ENCODE data around the gene TNFRSF13B.
"Not testable (repeated sequence)": the region's sequence is repeated elsewhere in the genome, so short reads cannot be mapped to it uniquely, and the experiment has no call there.

The TNFRSF13B gene

DNA sequence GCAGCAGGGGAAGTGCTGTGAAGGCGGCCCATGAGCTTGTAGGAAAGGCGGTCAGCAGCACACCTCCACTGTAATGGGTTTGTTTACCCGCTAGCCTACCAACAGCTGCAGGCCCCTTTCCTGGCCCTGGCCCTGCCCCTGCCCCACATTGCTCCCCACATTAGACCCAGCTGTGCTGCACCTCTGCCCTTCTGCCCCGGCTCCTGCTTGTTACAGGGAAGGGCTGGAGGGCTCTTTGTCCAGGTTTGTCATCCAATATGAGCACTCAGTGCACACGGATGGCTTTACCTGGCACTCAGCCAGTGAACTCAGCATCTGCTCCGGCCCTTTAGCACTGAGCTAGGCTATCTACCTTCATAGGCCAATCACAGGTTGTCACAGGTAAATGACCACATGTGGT, 36.0 kb upstream of the TNFRSF13B start:
- in situ Hi-C loops (cut with HindIII; ENCODE audit: low sequenced_read_pairs), result not testable (repeated sequence)

DNA sequence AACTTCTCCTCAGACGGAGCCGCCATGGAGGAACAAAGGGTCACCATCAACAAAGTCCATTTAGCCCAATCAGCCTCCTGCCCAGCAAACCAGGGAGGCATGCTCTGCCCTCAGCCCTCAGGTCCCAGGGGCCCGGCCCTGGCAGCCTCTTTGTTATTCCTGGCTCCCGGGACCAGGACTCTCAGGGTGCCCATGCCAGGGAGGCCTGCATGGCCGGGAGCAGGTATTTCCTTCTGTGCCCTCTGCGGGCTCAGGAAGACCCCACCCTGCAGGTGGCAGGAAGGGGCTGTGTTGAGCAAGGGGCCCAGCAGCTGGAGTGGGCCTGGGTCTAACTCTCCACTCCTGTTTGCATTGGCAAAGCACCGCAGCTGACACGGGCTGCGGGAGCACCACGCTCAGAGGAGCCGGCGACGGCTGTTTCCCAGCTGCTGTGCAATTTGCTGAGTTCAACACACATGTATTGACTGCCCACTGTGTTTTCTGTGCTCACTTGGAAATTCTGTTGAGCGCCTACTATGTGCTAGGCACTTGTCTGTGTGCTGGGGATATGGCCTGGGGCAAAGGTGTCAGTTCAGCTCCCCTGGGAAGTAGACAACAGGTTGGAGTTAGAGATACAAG, 33.2 kb upstream of the TNFRSF13B start:
- in situ Hi-C loops (cut with HindIII; ENCODE audit: low sequenced_read_pairs), result not testable (repeated sequence)

DNA sequence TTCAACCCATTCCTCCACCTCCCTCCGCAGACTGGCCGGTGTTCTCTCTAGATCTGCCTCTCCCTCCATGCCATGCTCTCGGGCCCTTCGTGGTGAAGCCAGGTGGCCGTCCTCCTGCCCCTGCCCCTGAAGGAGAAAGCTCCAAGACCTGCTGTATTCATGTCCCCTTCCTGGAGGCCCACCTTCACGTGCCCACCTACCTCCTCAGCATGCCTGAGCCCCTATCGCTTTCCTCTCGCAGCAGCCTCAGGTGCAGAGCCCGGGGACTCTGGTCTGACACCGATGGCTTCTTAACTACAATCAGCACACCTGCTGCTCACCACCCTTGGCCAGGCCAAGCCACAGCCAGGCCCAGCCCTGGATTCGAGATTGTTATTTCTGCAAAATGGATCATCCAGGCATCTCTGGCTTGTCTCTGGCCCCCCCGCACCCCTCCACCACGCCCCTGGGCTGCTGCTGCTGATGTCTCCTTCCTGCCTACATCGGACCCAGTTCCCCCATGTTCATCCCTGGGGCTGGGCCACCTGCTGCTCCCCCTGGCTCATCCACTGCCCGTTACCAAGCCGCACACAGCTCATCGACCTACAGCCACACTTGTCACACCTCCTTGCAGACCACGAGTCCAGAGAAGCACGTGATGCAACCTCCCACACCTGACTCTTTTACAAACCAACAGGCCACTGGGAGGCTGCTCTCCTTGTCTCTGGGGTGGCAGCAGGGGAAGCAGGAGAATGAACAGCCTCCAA, 32.5 kb upstream of the TNFRSF13B start:
- in situ Hi-C loops (cut with HindIII; ENCODE audit: low sequenced_read_pairs), result no loop called here

DNA sequence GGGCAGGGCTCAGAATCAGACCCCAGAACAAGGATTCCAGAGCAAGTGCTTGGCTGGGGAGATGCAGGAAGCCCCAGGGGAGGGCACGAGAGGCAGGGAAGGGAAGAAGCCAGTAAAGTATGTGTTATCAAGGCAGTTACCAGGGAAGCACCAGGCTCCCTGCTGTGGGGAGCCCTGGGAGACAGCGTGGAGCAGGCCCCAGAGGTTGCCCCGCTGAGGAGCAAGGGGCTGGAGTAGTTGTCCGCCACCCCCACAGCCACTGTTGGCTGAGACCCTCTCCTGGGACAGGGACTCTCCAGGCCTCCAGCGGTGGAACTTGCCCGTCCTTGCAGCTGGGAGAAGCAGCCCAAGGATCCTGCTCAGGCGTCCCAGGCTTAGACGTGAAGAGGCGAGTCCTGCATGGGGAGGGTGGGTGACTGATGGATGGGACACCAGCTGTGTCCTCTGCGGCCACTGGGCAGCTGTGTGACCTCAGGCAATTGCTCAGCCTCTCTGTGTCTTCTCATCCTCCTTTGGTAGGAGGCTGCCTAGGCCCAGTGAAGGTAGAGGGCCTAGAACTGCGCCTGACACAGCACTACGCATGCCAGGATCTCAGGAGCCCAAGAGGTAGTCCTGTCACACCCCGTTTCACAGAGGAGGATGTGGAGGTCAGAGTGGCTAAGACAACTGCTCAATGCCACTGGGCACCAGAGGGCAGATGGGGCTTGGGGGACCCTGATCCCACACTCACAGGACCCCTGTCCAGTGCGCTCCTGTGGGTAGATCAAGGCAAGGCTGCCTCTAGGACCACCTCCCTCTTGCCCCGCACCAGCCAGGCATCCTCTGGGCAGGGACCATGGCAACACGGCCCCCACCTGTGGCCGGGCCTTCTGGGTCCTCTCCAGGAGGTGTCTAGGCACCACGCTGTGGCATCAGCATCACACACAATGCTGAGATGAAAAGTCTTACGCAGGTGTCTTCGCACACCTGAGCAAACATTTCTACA, 31.1 kb upstream of the TNFRSF13B start:
- in situ Hi-C loops (cut with HindIII; ENCODE audit: low sequenced_read_pairs), result not testable (repeated sequence)

- in situ Hi-C loops (cut with HindIII; ENCODE audit: low sequenced_read_pairs), result no loop called here
Measured at GRCh38 chr17:17001874-17002520, 30.1 kb upstream of the TNFRSF13B start.

DNA sequence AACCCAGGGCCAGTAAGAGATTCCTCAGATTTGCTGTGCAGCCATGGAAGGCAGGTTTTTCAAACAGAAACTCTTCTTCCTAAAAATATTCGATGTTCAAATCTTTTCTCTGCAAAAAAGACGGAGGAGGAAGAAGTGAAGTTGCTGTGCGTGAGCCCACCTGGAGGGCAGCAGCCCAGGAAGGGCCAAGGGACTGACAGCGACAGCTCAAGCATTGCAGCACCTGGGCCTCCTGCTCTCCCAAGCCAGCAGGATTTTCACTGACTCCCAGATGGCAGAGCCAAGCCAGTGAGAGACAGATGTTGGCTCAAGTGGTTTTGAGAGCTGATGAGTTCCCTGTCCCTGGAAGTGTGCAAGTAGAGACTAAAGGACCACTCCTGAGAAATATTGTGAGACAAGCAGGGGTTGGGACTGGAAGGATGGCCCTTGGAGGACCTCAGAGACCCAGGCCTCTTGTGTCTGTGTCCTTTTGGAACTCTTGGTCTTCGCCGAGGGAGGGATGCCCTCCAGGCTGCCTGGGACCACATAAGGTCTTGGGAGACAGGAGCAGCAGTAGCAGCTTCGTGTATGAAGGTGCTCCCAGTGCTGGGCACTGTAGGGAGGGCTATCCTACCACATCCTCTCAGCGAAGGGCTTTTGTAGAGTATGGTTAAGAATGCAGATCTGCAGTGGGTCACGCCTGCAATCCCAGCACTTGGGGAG, 29.3 kb upstream of the TNFRSF13B start:
- in situ Hi-C loops (cut with HindIII; ENCODE audit: low sequenced_read_pairs), result no loop called here

DNA sequence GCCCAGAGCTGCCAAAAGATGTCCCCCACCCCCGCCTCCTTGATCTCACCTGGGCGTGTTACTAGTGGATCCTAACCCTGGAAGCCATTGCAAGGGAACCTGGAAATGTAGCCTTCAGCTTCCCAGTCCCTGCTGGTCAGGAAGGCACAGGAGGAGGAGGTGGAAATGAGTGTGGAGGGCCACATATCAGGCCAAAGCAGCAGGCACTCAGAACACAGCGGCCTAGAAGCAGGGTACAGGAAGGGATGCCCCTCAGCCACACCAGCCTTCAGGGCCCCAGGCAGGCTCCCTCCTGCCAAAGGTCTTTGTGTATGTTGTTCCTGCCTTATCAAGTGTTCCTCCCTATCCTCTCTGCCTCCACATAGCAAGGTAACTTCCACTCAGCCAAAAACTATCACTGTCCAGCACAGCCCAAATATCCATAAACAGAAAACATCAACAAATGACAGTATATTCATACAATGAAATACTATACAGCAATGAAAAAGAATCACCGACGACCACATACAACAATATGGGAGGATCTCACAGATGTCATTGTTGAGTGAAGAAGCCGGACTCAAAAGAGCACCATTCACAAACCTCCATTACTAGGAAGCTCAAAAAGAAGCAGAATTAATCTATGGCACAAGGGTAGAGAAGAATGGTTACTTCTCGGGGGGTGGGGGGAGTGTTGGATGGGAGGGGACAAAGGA, 28.2 kb upstream of the TNFRSF13B start:
- in situ Hi-C loops (cut with HindIII; ENCODE audit: low sequenced_read_pairs), result no loop called here

DNA sequence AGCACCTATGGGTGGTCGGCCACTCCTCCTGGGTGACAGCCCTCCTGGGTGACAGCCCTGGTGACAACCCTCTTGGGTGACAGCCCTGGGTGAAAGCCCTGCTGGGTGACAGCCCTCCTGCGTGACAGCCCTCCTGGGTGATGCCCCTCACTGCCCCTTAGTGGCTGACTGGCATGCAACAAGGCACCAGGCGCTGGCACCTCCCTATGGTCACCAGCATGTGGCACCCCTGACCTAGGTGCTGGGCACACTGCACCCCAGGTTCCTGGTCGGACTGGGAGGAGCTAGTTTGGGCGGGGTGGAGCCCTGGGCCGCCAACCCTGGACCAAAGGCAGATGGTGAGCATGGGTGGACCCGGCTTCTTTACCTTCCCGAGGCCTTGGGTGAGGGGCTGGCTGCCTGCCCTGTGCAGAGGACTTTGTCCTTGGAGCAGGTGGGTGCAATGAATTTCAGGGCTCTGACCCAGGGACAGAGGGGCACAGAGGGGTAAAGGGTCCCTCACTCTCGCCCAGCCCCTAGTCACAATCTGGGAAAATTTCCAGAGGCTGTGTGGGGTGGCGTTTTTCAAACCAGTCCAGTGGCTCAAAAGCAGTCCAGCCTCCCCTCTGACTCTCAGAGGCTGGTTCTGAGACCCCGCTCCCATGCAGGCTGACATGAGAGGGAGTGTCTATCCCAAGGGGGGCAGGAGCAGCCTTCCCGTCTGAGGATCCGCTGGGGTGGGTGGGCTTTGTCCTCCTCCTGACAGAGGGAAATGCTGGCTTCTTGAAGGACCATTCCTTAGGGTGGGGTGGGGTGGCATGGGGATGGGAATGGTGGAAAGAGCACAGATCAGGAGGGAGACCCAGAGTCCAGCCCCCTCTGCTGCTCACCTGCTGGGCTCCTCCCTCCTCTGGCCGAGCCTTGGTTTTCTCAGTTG, 25.9 kb upstream of the TNFRSF13B start:
- in situ Hi-C loops (cut with HindIII; ENCODE audit: low sequenced_read_pairs), result no loop called here

DNA sequence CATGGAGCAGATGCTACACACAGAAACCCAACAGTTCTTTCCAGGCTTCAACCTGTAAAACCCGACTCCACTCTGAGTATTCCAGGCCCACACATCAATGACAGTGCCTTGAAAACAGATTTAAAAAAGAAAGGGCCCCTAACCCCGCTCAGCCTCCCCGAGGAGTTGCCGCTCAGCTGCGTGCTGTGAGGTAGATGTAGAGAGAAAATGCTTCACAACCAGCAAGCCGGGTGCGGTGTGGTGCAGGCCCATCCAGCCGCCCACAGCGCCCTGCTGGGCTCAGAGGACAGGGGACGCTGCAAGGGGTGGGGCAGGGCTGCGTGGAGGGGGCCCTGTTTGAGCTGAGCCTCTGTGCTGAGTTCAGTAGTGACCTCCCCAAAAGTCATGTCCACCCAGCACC, 24.8 kb upstream of the TNFRSF13B start:
- in situ Hi-C loops (cut with HindIII; ENCODE audit: low sequenced_read_pairs), result not testable (repeated sequence)

DNA sequence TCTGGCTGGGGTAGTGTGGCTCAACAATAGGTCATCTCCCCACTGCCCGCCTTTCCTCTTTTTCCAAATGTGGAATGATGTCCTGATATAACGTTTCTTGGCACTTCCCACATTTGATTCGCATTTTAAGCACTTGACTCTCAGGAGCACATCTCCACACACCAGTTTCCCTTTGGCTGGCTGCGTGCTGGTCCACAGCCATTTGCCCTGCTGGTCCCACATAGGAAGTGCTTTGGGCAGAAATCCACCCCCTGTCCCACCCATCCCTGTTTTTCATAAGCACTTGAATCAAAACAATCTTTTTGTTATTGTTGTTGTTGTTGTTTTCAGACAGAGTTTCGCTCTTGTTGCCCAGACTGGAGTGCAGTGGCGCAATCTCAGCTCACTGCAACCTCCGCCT, 24.0 kb upstream of the TNFRSF13B start:
- in situ Hi-C loops (cut with HindIII; ENCODE audit: low sequenced_read_pairs), result no loop called here

DNA sequence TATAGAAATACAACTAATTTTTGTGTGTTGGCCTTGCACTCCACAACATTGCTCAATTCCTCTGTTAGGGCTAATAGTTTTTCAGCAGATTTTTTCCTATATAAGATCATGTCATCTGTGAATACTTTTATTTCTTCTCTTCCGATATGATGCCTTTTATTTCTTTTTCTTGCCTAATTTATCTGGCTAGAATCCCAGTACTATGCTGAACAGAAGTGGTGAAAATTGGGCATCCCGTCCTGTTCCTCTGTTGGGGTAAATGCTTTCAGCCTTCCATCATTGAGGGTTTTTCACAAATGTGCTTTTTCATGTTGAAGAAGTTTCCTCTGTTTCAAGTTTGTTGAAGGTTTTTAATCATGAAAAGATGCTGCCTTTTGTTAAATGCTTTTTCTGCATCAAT, 22.7 kb upstream of the TNFRSF13B start:
- in situ Hi-C loops (cut with HindIII; ENCODE audit: low sequenced_read_pairs), result no loop called here

DNA sequence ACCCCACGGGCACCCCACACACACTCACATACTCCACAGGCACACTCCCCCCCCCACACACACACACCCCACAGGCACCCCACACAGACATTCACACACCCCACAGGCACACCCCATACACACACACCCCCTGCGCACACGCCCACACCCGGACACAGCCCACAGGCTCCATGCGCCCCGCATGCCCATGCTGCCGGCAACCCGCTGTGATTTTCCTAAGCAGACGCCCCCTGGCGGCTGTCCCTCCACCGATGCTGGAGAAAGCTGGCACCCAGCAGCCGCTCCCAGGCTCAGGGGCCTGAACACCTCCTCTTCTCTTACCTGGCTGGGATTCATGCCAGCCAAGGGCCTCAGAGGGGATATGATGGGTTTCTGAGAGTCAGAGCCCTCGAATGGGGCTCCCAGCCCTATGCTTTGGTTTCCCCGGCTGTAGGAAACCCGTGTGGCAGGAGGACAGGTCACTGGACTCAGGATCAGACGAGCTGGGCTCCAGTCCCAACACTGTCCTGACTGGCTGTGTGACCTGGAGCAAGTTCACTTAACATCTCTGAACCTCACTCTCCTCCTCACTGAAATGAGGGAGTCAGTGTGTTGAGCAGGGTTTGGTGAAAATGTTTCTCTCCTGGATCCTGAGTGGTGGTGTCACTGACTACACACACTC, 19.6 kb upstream of the TNFRSF13B start:
- in situ Hi-C loops (cut with HindIII; ENCODE audit: low sequenced_read_pairs), result no loop called here

DNA sequence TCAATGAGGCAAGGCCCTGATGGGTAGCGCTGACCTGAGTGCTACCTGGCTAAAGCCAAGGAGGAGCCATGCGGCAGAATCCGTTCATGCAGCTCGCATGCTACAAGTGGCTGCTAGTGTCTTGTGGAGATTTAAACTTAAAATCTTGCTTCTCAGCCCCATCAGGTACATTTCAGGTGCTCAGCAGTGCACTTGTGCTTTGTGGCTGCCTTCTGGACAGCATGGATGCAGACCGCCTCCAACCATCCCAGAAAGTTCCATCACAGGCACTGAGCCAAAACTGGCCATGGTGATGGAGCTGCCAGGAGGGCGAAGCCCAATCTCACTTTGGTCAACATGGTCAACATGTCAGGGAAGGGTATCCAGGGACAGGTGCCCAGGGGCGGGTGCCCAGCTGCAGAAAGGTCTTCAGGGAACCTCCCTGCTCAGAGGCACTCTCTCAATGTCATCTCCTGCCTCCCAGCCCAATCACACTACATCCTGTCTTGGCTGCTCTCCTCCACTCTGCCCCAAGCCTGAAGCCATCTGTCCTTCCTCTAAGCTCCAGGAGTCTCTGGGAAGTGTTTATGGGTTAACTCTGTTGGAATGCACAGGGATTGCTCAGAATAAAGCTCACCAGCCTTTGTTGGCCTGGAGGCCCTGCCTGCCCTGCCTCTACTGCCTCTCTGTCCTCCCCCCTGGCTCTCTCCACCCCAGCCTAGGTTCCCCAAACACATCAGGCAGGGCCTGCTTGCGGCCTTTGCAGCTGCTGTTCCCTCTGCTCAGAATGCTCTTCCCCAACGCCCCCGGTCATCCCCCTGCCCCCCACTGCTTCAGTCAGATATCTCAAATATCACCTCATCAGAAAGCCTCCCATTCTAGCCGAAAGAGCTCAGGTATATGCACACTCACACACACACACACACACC, 18.3 kb upstream of the TNFRSF13B start:
- in situ Hi-C loops (cut with HindIII; ENCODE audit: low sequenced_read_pairs), result no loop called here

DNA sequence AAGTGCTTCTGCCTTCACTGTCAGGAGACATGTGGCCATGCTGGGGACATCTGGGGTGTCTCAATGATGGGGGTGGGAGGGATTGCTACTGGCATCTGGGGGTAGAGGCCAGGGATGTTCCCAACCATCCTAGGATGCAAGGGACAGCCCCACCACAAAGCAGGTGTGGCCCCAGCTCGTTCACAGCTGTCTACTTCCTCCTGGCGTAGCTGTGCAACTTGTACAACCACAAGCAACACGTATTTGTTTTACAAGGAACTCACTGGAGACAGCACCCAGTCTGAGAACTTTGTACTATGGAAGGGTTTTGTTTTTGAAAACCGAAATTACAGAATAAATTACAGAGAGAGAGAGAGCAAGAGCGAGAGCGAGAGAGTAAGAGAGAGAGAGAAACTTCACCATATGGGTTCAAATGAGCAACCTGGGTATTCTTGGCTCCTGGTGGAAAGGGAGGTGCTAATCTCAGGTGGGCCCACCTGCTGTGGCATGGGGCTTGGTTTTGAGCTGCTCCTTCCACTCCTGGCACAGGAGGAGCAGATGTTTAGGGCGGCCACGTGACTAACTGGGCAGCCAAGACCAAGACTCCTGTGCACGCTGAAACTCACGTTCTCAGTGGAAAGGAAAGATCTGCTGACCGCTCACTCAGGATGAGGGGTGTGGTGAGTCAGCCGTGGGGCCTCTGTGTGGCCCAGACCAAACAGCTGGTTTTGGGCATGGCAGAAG, 17.5 kb upstream of the TNFRSF13B start:
- in situ Hi-C loops (cut with HindIII; ENCODE audit: low sequenced_read_pairs), result no loop called here

DNA sequence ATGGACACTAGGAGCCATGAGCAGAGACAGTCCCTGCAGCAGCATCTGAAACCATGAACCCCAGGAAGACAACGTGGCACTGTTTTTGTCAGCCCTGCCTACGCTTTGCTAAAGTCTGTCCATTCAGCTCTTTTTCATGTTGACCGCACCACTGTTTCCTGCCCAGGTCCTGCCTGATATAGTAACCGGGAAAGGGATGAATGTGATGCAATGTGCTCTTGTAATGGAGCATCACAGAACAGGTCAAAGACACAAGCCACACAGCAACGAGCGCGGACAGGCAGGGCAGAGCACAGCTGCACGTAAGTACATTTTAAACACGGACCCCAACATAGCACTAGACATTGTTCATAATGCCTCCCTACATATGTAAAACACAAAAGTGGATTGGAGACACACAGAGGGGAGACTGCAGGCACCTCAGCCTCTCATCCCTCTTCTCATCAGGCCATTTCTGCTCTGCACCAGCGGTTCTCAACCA, 16.9 kb upstream of the TNFRSF13B start:
- in situ Hi-C loops (cut with HindIII; ENCODE audit: low sequenced_read_pairs), result no loop called here

GRCh38 chr17:16987830-16988601, 16.1 kb upstream of the TNFRSF13B start:
- in situ Hi-C loops (cut with HindIII; ENCODE audit: low sequenced_read_pairs), result no loop called here
